ENCODE results near the gene PRAC1. TPM values are rescaled to one million over a fixed set of nuclear protein-coding genes. Genes with fewer than 3 reads are reported as not detected.
A peak's percentile ranks its signal among the peaks of the same experiment; 100 is the strongest.

The PRAC1 gene
- total RNA-seq, 1 donor from 2014 or later, result not detected

- no peak for DNase-seq
Measured at GRCh38 chr17:48692049-48692448, 30.3 kb downstream of the PRAC1 start.

GRCh38 chr17:48690655-48691054 lies 31.7 kb downstream of the PRAC1 start:
- no peak for DNase-seq

GRCh38 chr17:48681609-48682008 lies 40.7 kb downstream of the PRAC1 start:
- DNase-seq, result no peak

- DNase-seq, result no peak
Measured at GRCh38 chr17:48679385-48680096, 42.8 kb downstream of the PRAC1 start.

- peak; percentile 72 for DNase-seq
Measured at GRCh38 chr17:48678141-48678971, 44.0 kb downstream of the PRAC1 start.

- DNase-seq, result no peak
Measured at GRCh38 chr17:48676963-48677558, 45.3 kb downstream of the PRAC1 start.

- peak; percentile 3 for DNase-seq
Measured at GRCh38 chr17:48672340-48672739, 50.0 kb downstream of the PRAC1 start.

Other genes starting within 250 kb of the PRAC1 start
- not detected in 2 replicates for gene HOXB1, start 191.5 kb downstream of the PRAC1 start, total RNA-seq
- gene HOXB2, start 177.4 kb downstream of the PRAC1 start, total RNA-seq, result 4.8 and 5.2 TPM in 2 replicates
- 2.7 and 3.2 TPM in 2 replicates for gene HOXB4, start 144.2 kb downstream of the PRAC1 start, total RNA-seq
- gene HOXB3, start 132.3 kb downstream of the PRAC1 start, total RNA-seq, result 9.5 and 11.9 TPM in 2 replicates
- 0.17 and 0.23 TPM in 2 replicates for gene HOXB5, start 128.7 kb downstream of the PRAC1 start, total RNA-seq
- gene HOXB6, start 117.5 kb downstream of the PRAC1 start, total RNA-seq, result 7.5 and 11.9 TPM in 2 replicates
- gene HOXB7, start 111.5 kb downstream of the PRAC1 start, total RNA-seq, result 9.9 and 11.4 TPM in 2 replicates
- gene HOXB8, start 107.2 kb downstream of the PRAC1 start, total RNA-seq, result 1.2 and 4.1 TPM in 2 replicates
- 0.47 and 1.0 TPM in 2 replicates for gene HOXB9, start 96.2 kb downstream of the PRAC1 start, total RNA-seq
- gene PRAC2, start 667 bp upstream of the PRAC1 start, total RNA-seq, result not detected in 2 replicates
- gene HOXB13, start 6.2 kb upstream of the PRAC1 start, total RNA-seq, result not detected in 2 replicates
- not detected in 2 replicates for gene TTLL6, start 94.7 kb upstream of the PRAC1 start, total RNA-seq
- 50.2 and 78.3 TPM in 2 replicates for gene CALCOCO2, start 108.5 kb upstream of the PRAC1 start, total RNA-seq
- 46.6 and 58.8 TPM in 2 replicates for gene ATP5MC1, start 170.3 kb upstream of the PRAC1 start, total RNA-seq
- gene UBE2Z, start 185.9 kb upstream of the PRAC1 start, total RNA-seq, result 71.0 and 75.1 TPM in 2 replicates
- 127 and 138 TPM in 2 replicates for gene SNF8, start 222.3 kb upstream of the PRAC1 start, total RNA-seq
- not detected in 2 replicates for gene GIP, start 246.1 kb upstream of the PRAC1 start, total RNA-seq

All from dermis blood vessel endothelial cell (primary cell).